ENCODE measurements around the gene GPR42.

- no peak for TF ChIP-seq EZH2phosphoT487 (IDR thresholded peaks at IDR 0.05; ENCODE audit: borderline replicate concordance)
- no peak for TF ChIP-seq CTCF (conservative IDR thresholded peaks at IDR 0.05; ENCODE audit: low read length)
Measured at GRCh38 chr19:35404879-35405622, 34.2 kb downstream of the GPR42 start.

Data from Loucy (cell line).